HPDE6-E6E7 (cell line): ENCODE data around the gene RNF6.
A peak's percentile ranks its signal among the peaks of the same experiment; 100 is the strongest.
"Not testable (repeated sequence)": the region's sequence is repeated elsewhere in the genome, so short reads cannot be mapped to it uniquely, and the experiment has no call there.

Experiments
- DNase-seq: peaks from one replicate; pipeline ENCODE4 v3.0.0; 2011; ENCODE audit warnings: missing footprints; ENCODE audit errors: extremely low spot score

The RNF6 gene

DNA sequence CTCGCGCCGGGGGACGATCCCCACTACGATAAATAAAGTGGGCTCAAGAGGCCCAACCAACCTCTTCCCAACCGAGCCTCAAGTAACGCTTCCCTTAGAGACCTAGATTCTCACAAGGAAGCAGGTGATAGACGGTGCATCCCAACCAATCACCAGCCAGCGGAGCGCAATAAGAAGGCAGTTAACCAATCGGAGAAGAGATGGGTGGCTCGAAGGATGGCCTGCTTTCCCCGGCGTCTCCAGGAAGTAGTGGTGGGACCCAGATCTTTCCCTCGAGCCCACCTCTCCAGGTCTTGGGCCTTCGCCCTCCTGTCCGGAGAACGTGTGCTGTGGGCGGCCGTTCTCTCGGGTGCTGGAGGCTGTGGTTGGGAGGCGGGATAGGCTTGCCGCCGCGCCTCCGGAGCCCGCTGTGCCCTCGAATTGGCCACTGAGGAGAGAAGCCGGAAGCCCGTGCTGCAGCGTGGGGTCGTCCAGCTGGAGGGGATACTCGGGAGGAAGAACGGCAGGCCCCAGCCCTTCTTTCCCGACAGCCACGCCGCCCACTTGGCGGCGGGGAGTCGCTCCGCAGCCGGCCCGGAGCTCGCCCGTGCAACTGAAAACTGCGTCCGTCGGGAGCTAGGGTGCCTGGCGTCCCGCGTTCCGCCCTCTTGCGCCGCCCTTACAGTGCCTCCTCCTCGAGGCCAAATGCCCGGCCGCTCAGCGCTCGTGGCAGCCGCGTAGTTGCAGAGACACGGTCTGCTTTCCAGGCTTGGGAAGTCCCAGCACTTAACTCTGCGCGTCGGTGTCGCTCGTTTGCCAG, at the start of gene RNF6:
Gene RNF6 (minus strand): TSS at position 594 of the 799 bp plus-strand sequence. CDS start 2,665 bp downstream, outside the sequence.
- DNase-seq = peak; percentile 82

- no peak for DNase-seq
Measured at GRCh38 chr13:26270707-26271106, 48.6 kb upstream of the RNF6 start.

DNA sequence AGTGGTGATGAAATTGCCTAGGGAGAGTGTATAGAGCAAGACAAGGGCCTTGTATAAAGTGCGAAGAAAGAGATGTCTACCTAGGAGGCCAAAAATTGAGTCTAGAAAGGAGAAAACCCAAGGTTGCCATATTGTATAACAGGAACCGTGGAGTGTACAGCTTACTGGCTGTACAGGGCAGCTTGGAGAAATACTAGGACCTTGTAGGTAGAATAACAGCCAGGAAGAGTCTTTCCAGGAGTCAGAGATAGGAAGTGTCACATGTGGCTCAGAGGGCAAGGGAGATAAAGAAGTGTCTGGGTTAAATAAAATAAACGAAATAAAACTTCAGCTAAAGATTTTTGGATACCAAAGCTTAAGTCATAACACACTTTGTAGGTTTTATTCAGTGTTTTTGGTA, 44.2 kb upstream of the RNF6 start:
- DNase-seq = no peak

DNA sequence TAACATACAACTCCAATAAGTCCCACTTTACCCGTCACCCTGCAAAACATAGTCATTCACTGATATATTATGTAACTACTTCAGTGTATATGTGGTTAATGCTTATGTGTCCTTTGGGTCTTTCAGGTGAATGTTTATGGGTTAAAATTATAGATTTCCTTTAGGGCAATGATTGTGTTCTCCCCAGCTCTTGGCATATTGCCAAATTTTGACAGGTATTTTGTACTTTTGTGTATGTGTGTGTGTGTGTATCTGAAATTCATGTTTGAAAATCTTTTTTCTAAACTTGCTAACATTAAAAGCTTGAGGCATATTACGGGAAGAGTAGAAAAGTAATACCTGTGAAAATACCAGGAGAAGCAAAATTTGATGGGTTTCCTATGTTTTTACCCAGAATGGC, 40.0 kb upstream of the RNF6 start:
- DNase-seq = no peak

- no peak for DNase-seq
Measured at GRCh38 chr13:26259634-26260033, 37.5 kb upstream of the RNF6 start.

- no peak for DNase-seq
Measured at GRCh38 chr13:26257049-26257448, 34.9 kb upstream of the RNF6 start.

DNA sequence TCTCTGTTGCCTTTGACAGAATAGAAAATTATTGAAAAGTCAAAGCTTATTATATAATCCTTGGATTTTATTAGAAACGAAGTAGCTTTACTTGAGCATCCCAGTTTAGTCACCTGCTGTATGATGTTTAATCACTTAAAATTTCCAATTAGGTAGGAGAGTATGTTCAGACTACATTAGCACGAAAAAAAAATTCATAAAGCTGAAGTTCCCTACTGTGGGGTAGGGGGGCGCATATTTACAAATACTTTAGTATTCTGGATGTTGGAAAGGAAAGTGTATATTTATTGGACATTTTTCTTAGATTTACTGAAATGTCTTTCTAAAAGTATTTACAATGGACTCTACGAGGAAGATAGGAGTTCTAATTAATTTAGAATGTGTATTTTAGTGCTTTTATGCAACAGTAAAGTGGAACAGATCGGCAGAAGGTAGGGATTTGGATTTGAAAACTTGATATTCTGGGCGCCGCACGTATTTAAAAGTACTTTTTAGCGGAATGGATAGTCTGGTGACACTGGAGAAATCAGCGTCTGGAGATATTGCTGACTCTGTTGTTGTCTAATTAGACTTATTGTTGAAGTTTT, 33.7 kb upstream of the RNF6 start:
- no peak for DNase-seq

GRCh38 chr13:26255115-26255514, 33.0 kb upstream of the RNF6 start:
- DNase-seq = no peak

DNA sequence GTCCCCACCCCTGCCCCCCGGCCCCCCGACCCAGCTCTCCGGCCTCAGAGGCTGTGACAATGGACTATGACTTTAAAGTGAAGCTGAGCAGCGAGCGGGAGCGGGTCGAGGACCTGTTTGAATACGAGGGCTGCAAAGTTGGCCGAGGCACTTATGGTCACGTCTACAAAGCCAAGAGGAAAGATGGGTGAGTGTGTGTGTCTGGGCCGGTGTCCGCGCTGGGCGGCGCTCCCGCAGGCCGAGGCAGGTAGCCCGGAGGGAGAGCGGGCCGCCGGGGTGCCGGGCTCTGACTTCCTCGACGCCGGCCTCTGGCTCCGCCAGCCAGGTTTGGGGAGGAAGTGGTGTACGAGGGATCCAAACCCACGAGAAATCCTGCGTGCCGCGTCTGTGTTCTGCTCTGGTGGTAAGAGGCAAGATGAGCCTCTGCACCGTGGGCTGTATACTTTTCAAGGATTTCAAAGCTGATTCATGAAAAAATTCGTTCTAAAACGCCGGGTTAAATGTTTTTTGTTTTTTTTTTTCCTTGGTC, 32.5 kb upstream of the RNF6 start:
- peak; percentile 7 for DNase-seq

DNA sequence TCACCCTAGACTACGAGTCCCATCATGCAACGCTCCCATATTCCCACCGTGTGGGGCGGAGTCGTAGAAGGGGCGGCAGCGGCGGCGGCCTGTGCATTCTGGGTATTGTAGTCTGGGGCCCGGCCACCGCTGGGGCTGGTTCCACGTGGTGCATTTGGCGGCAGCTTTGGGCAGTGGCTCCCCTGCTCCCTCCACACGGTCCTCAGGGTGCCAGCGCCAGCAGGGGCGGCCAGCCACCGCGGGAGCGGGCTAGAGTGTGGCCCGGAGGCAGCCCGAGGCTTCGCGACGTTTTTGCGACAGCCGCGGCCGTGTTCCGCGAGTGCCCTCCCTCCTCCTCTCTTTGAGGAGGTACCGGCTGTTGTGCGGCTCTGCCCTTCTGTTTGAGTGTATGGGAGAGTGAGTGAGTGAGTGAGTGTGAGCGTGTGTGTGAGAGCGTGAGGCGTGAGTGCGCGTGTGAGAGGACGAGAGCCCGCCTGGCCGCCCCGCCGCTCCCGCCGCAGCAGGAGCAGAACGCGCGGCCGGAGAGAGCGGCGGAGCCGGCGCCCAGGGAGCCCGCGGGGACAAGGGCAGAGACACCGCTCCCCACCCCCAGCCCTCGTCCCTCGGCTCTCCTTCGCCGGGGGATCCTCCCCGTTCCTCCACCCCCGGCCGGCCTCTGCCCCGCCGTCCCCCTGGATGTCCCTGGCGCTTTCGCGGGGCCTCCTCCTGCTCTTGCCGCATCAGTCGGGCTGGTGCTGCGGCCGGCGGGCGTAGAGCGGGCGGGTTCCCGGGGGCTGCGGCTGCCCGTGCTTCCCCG, 31.9 kb upstream of the RNF6 start, which contains the start of gene CDK8:
Gene CDK8 (plus strand): TSS at position 343 of the 796 bp plus-strand sequence. CDS start 513 bp downstream, outside the sequence.
- DNase-seq = peak; percentile 20

DNA sequence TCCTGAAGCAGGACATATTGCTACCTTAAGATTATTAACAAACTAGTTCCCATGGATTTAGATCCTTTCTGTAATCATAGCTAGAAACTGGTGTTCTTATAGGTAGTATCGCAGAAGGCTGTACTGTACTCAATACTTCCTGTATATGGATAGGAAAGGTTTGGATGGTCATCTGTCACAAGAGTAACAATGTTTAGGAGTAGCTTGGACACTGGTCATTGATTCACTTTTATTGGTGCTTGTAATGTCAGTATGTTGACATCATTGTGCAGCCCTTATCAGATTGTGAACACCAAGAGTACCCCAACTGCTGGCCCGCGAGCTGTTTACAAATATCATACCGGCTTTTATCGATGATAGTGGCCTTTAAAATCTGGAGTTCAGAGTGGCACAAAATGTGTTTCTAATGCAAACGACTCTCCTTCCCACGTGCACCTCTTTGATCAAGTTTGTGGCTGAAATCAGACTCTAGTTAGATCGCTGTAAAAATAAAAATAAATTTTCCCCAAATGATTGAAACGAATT, 31.2 kb upstream of the RNF6 start:
- DNase-seq = no peak

GRCh38 chr13:26252006-26252405, 29.9 kb upstream of the RNF6 start:
- DNase-seq = not testable (repeated sequence)

DNA sequence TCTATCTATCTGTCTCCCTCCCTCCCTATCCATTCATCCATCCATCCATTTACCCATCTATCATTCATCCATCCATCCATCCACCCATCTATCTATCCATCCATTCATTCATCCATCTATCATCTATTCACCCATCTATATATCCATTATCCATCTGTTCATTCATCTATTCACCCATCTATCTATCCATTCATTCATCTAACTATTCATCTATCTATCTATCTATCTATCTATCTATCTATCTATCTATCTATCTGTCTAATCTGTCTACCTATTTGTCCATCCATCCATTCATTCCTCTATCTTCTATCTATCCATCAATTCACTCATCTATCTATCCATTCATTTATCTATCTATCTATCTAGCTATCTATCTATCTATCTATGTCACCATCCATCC, 27.4 kb upstream of the RNF6 start:
- DNase-seq = no peak

DNA sequence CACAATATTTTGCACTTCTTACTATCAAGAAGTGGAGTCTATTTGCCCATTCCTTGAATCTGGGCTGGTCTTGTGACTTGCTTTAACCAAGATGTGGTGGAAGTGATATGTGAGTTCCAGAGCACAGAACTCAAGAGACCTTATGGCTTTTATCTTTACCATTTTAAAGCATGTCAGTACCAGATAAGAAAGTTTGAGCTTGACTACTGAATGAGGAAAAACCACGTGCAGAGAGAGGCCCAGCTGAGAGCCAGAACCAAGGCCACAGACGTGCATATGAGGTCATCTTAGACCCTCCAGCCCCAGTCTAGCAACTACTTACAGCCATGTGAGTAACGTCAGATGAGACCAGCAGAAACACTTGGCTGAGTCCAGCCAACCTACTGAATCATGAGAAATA, 25.5 kb upstream of the RNF6 start:
- no peak for DNase-seq

- DNase-seq = no peak
Measured at GRCh38 chr13:26247011-26247410, 24.9 kb upstream of the RNF6 start.

DNA sequence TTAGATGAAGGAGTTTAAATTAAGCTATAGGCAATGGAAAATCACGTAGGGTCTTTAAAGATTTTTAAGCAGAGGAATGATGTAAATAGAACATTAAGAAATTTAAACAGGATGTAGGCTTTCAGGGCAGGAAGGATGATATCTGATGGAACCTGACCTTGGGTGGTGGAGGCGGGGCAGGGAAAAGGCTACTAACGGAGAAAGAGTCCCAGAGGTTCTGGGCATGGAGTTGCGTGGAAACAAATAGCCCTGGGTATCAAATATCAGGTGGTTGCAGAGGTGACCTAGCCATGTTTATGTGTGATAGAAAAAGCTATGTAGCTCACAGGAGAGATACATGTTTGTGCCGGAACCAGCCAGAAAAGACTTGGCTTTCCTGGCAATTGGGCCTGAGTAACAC, 24.0 kb upstream of the RNF6 start:
- no peak for DNase-seq

DNA sequence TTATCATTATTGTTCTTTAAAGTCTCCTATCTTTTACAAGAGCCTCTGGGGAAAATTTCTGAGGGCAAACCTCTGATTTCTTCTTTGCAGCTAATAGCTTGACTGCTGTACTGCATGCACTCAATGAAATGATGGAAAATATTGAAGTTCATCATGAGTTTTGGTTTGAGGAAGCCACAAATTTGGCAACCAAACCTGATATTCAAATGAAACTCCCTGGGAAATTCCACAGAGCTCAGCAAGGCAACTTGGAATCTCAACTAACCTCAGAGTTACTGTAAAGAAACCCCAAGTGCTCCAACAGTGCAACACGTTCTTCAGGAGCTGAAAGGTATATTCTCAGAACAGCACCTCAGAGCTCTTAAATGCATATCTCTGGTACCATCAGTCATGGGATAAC, 14.2 kb upstream of the RNF6 start:
- no peak for DNase-seq

DNA sequence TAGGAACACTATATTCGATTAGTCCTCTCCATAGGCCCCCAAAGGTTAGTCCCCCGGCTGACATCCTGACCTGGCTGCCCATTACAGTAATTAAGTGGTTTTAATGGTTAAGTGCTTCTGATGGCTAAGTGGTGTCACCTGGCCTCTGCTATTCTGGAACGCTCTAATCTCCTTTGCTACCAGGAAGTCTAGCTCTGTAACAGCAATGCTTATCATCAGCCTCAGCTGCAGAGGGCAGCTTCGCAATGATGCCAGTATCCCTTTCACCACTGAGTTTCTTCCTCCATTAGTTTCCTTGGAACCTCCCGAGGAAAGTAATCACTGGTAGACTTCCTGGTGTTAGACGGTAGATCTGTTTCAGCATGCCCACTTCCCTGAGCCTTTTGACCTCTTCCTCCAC, 8.6 kb upstream of the RNF6 start:
- no peak for DNase-seq

DNA sequence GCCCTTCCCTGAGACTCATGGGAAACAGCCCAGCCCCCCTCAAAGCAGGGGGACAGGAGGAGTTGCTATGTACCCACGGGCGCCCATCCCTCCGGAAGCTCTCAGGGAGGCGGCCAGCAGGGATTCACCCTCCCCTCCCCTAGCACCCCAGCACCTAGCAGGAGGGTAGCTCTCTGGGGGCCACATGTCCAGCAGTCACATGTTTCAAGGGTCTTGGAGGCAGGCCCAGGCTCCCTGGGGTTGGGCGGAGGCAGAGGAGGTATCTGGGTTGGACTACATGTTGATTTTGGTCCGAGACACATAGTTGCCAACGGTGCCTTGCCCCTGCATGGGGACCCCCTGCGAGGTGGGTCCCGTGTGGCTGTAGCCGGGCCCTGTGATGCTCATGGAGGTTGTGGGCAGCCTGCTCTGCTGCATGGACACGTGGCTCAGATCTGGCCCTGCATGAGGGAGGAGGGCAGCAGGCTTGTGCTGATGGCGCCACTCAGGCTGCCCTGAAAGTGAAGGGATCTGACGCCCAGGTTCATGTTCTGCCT, 7.0 kb upstream of the RNF6 start:
- no peak for DNase-seq

DNA sequence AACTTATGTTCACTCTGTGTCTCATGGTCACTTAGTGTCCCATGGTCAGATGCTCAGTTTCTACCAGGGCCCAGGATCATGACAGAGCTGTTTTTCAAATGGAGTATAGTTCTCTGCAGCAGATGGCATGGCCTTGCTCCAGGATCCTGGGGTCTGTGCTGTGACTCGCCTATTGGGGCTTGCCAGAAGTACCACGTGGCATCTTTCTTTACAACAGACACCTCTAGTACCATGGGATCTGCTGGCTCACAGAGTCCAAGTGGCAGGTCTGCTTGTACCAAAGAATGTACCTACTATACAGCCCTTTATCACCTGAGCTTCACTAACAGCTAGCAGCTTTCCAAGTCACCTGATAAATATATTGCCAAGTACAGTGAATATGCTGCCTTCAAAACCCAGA, 6.0 kb upstream of the RNF6 start:
- no peak for DNase-seq

DNA sequence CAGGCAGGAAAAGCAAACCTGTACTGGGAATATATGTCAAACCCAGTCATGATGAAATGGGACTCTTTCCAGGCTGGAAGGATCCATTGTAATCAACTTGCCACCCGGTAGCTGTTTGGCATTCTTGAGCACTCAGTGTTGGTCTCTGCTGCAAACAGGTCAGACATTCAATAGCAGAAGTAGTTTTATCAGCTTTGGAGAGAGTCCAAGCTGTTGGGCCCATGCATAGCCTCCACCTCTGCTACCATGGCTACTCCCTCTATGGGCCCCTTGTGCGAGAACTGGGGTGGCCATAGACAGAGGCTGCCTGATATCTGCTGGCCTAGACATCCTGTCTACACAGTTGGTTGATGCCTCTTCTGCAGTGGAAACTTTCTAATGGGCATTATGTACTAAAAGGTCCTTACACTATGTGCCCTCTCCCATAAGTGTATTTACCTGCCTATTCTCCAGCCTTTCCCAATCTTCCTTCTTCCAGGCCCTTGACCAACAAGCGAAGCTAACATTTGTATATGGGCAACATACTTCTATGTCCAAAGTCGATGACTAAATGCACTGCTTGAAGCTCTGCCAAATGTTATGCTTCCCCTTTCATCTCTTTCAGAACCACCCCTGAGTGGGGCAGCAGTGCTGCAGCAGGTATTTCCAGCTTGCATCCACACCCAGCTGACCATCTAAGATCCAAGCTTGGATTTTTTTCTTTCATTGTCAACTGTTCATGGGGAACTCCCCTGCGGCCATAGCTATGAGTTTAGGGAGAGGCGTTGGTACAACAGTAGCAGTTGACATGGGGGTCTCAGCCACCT, 5.3 kb upstream of the RNF6 start:
- no peak for DNase-seq
